NOMO-1 (cell line): ENCODE measurements around the gene SLC16A3.

ENCODE experiments used
- DNase-seq, 2 experiments: peaks; one replicate each; lab custom pipeline; 2025; ENCODE audit not compliant: unreplicated experiment in 2 of 2; lab: John Stamatoyannopoulos, UW

The SLC16A3 gene

GRCh38 chr17:82221341-82221902, 7.4 kb upstream of the SLC16A3 start:
- DNase-seq, result no peak

GRCh38 chr17:82222816-82223215, 6.0 kb upstream of the SLC16A3 start:
- no peak for DNase-seq

- DNase-seq, result no peak
Measured at GRCh38 chr17:82223517-82223916, 5.3 kb upstream of the SLC16A3 start.

- DNase-seq, result no peak
Measured at GRCh38 chr17:82224666-82225065, 4.2 kb upstream of the SLC16A3 start.

- no peak for DNase-seq
Measured at GRCh38 chr17:82225368-82226029, 3.3 kb upstream of the SLC16A3 start.

- no peak for DNase-seq
Measured at GRCh38 chr17:82226146-82226808, 2.6 kb upstream of the SLC16A3 start.

- DNase-seq, result no peak
Measured at GRCh38 chr17:82226809-82227628, 1.8 kb upstream of the SLC16A3 start.

GRCh38 chr17:82227629-82228277, 1.1 kb upstream of the SLC16A3 start:
- DNase-seq, result no peak

- DNase-seq, result peak; percentile 54 to 59
Measured at GRCh38 chr17:82228278-82228841, 482 bp upstream of the SLC16A3 start.

- DNase-seq, result no peak
Measured at GRCh38 chr17:82229698-82230608, 1.1 kb downstream of the SLC16A3 start.

- peak; percentile 82 to 86 for DNase-seq
Measured at GRCh38 chr17:82230609-82231311, 1.9 kb downstream of the SLC16A3 start.

- DNase-seq, result no peak
Measured at GRCh38 chr17:82231312-82231561, 2.4 kb downstream of the SLC16A3 start.

- DNase-seq, result peak; percentile 78 to 81
Measured at GRCh38 chr17:82231562-82232321, 2.9 kb downstream of the SLC16A3 start.

GRCh38 chr17:82232322-82232820, 3.5 kb downstream of the SLC16A3 start:
- DNase-seq, result no peak

GRCh38 chr17:82232876-82233785, 4.3 kb downstream of the SLC16A3 start:
- no peak for DNase-seq

GRCh38 chr17:82234211-82235055, 5.6 kb downstream of the SLC16A3 start:
- DNase-seq, result no peak
